HUDEP-2 (cell line): Measurements from ENCODE around the gene AP2A2.
A peak's percentile ranks its signal among the peaks of the same experiment; 100 is the strongest.

Source experiments
- DNase-seq, 76 experiments: peaks; one replicate each; lab custom pipeline; 2025; ENCODE audit not compliant: unreplicated experiment in 76 of 76; lab: John Stamatoyannopoulos, UW

The AP2A2 gene

GRCh38 chr11:925496-926301, at the start of gene AP2A2:
Gene AP2A2, plus strand, starts transcription at chr11:925870. Its CDS starts 152 bp downstream, at chr11:926022.
- peak in 70 of 76 experiments; percentile 13 to 92 (median 74) for DNase-seq

- peak in 7 of 76 experiments; percentile 19 to 38 (median 28) for DNase-seq
Measured at GRCh38 chr11:876545-876944, 49.1 kb upstream of the AP2A2 start.

- peak in 70 of 76 experiments; percentile 16 to 91 (median 70) for DNase-seq
Measured at GRCh38 chr11:877565-877964, 48.1 kb upstream of the AP2A2 start.

- DNase-seq = no peak
Measured at GRCh38 chr11:880447-880846, 45.2 kb upstream of the AP2A2 start.

GRCh38 chr11:882596-882995, 43.1 kb upstream of the AP2A2 start:
- no peak for DNase-seq

- no peak for DNase-seq
Measured at GRCh38 chr11:883527-883926, 42.1 kb upstream of the AP2A2 start.

GRCh38 chr11:884578-885070, 41.0 kb upstream of the AP2A2 start:
- no peak for DNase-seq

GRCh38 chr11:886568-886967, 39.1 kb upstream of the AP2A2 start:
- DNase-seq = no peak

- no peak for DNase-seq
Measured at GRCh38 chr11:887589-887988, 38.1 kb upstream of the AP2A2 start.

GRCh38 chr11:888310-889212, 37.1 kb upstream of the AP2A2 start:
- no peak for DNase-seq

- no peak for DNase-seq
Measured at GRCh38 chr11:889257-889656, 36.4 kb upstream of the AP2A2 start.

GRCh38 chr11:889687-890475, 35.8 kb upstream of the AP2A2 start:
- DNase-seq = no peak

GRCh38 chr11:890794-891540, 34.7 kb upstream of the AP2A2 start:
- no peak for DNase-seq

GRCh38 chr11:893008-893654, 32.5 kb upstream of the AP2A2 start:
- no peak for DNase-seq

- peak in 1 of 76 experiments; percentile 22 for DNase-seq
Measured at GRCh38 chr11:894575-895201, 31.0 kb upstream of the AP2A2 start.

- no peak for DNase-seq
Measured at GRCh38 chr11:895331-896110, 30.1 kb upstream of the AP2A2 start.

- DNase-seq = no peak
Measured at GRCh38 chr11:897253-898142, 28.2 kb upstream of the AP2A2 start.
